ENCODE data around the gene NUDT4.

The NUDT4 gene
- 73.4 to 126 (median 85.9) reads per million in 3 donors for total RNA-seq

- peaks cover 14% of the 10 kb centered on the region for H3K4me1 ChIP-seq (ENCODE audit: control insufficient read depth, insufficient read depth, low read length, poor library complexity, severe bottlenecking)
- H3K27ac ChIP-seq (ENCODE audit: insufficient read depth, low read length, poor library complexity, severe bottlenecking) = peak within 1 kb of the TSS; percentile 87
- H3K27me3 ChIP-seq (replicated peaks; ENCODE audit: control insufficient read depth, insufficient read depth, low read length, poor library complexity, severe bottlenecking) = no peaks in the 10 kb centered on the region
- no peaks in the 10 kb centered on the region for H3K36me3 ChIP-seq (ENCODE audit: control insufficient read depth, insufficient read depth, low read length)
- H3K9me3 ChIP-seq (ENCODE audit: control insufficient read depth, low read length) = no peaks in the 10 kb centered on the region
- DNase-seq = peak; percentile 93 to 96 (median 95)
- peak within 1 kb of the TSS; percentile 81 for H3K4me3 ChIP-seq (ENCODE audit: insufficient read depth, low read depth, low read length, poor library complexity, severe bottlenecking)
Observed at GRCh38 chr12:93377252-93378195, at the start of gene NUDT4. TSS of gene NUDT4 (plus strand) at chr12:93377925. CDS start at chr12:93378323, 398 bp downstream.

- Histone ChIP-seq H3K36me3 (ENCODE audit: control insufficient read depth, insufficient read depth, low read length) (no peaks in the 10 kb centered on the region), H3K27me3 (replicated peaks; ENCODE audit: control insufficient read depth, insufficient read depth, low read length, poor library complexity, severe bottlenecking) (no peaks in the 10 kb centered on the region), H3K9me3 (ENCODE audit: control insufficient read depth, low read length) (no peaks in the 10 kb centered on the region), H3K4me3 (ENCODE audit: insufficient read depth, low read depth, low read length, poor library complexity, severe bottlenecking) (no peak overlapping the region), H3K27ac (ENCODE audit: insufficient read depth, low read length, poor library complexity, severe bottlenecking) (no peak overlapping the region), H3K4me1 (ENCODE audit: control insufficient read depth, insufficient read depth, low read length, poor library complexity, severe bottlenecking) (no peaks in the 10 kb centered on the region)
- DNase-seq = no peak
Observed at GRCh38 chr12:93333054-93333453, 44.7 kb upstream of the NUDT4 start.

- no peak overlapping the region for H3K27ac ChIP-seq (ENCODE audit: insufficient read depth, low read length, poor library complexity, severe bottlenecking)
- no peaks in the 10 kb centered on the region for H3K36me3 ChIP-seq (ENCODE audit: control insufficient read depth, insufficient read depth, low read length)
- H3K27me3 ChIP-seq (replicated peaks; ENCODE audit: control insufficient read depth, insufficient read depth, low read length, poor library complexity, severe bottlenecking) = no peaks in the 10 kb centered on the region
- no peak for DNase-seq
- no peaks in the 10 kb centered on the region for H3K9me3 ChIP-seq (ENCODE audit: control insufficient read depth, low read length)
- no peaks in the 10 kb centered on the region for H3K4me1 ChIP-seq (ENCODE audit: control insufficient read depth, insufficient read depth, low read length, poor library complexity, severe bottlenecking)
- H3K4me3 ChIP-seq (ENCODE audit: insufficient read depth, low read depth, low read length, poor library complexity, severe bottlenecking) = no peak overlapping the region
Observed at GRCh38 chr12:93333828-93334227, 43.9 kb upstream of the NUDT4 start.

GRCh38 chr12:93335603-93336162 is 42.0 kb upstream of the NUDT4 start:
- no peaks in the 10 kb centered on the region for H3K36me3 ChIP-seq (ENCODE audit: control insufficient read depth, insufficient read depth, low read length)
- no peak overlapping the region for H3K27ac ChIP-seq (ENCODE audit: insufficient read depth, low read length, poor library complexity, severe bottlenecking)
- H3K9me3 ChIP-seq (ENCODE audit: control insufficient read depth, low read length) = no peaks in the 10 kb centered on the region
- no peak overlapping the region for H3K4me3 ChIP-seq (ENCODE audit: insufficient read depth, low read depth, low read length, poor library complexity, severe bottlenecking)
- H3K27me3 ChIP-seq (replicated peaks; ENCODE audit: control insufficient read depth, insufficient read depth, low read length, poor library complexity, severe bottlenecking) = no peaks in the 10 kb centered on the region
- no peak for DNase-seq
- H3K4me1 ChIP-seq (ENCODE audit: control insufficient read depth, insufficient read depth, low read length, poor library complexity, severe bottlenecking) = no peaks in the 10 kb centered on the region

GRCh38 chr12:93336291-93336741 is 41.4 kb upstream of the NUDT4 start:
- Histone ChIP-seq H3K27ac (ENCODE audit: insufficient read depth, low read length, poor library complexity, severe bottlenecking) (no peak overlapping the region), H3K4me1 (ENCODE audit: control insufficient read depth, insufficient read depth, low read length, poor library complexity, severe bottlenecking) (no peaks in the 10 kb centered on the region)
- DNase-seq = no peak

GRCh38 chr12:93338598-93338997 is 39.1 kb upstream of the NUDT4 start:
- Histone ChIP-seq H3K9me3 (ENCODE audit: control insufficient read depth, low read length) (no peaks in the 10 kb centered on the region), H3K27ac (ENCODE audit: insufficient read depth, low read length, poor library complexity, severe bottlenecking) (no peak overlapping the region), H3K4me3 (ENCODE audit: insufficient read depth, low read depth, low read length, poor library complexity, severe bottlenecking) (no peak overlapping the region), H3K4me1 (ENCODE audit: control insufficient read depth, insufficient read depth, low read length, poor library complexity, severe bottlenecking) (no peaks in the 10 kb centered on the region), H3K36me3 (ENCODE audit: control insufficient read depth, insufficient read depth, low read length) (no peaks in the 10 kb centered on the region), H3K27me3 (replicated peaks; ENCODE audit: control insufficient read depth, insufficient read depth, low read length, poor library complexity, severe bottlenecking) (no peaks in the 10 kb centered on the region)
- DNase-seq = no peak

More at GRCh38 chr12:93336291-93336741, 41.4 kb upstream of the NUDT4 start:
- no peak overlapping the region for H3K4me3 ChIP-seq (ENCODE audit: insufficient read depth, low read depth, low read length, poor library complexity, severe bottlenecking)
- H3K27me3 ChIP-seq (replicated peaks; ENCODE audit: control insufficient read depth, insufficient read depth, low read length, poor library complexity, severe bottlenecking) = no peaks in the 10 kb centered on the region
- no peaks in the 10 kb centered on the region for H3K36me3 ChIP-seq (ENCODE audit: control insufficient read depth, insufficient read depth, low read length)
- H3K9me3 ChIP-seq (ENCODE audit: control insufficient read depth, low read length) = no peaks in the 10 kb centered on the region

GRCh38 chr12:93339695-93340094 is 38.0 kb upstream of the NUDT4 start:
- no peaks in the 10 kb centered on the region for H3K27me3 ChIP-seq (replicated peaks; ENCODE audit: control insufficient read depth, insufficient read depth, low read length, poor library complexity, severe bottlenecking)
- H3K27ac ChIP-seq (ENCODE audit: insufficient read depth, low read length, poor library complexity, severe bottlenecking) = no peak overlapping the region
- H3K9me3 ChIP-seq (ENCODE audit: control insufficient read depth, low read length) = no peaks in the 10 kb centered on the region
- H3K4me1 ChIP-seq (ENCODE audit: control insufficient read depth, insufficient read depth, low read length, poor library complexity, severe bottlenecking) = no peaks in the 10 kb centered on the region
- H3K4me3 ChIP-seq (ENCODE audit: insufficient read depth, low read depth, low read length, poor library complexity, severe bottlenecking) = no peak overlapping the region
- H3K36me3 ChIP-seq (ENCODE audit: control insufficient read depth, insufficient read depth, low read length) = no peaks in the 10 kb centered on the region
- DNase-seq = no peak

- Histone ChIP-seq H3K27me3 (replicated peaks; ENCODE audit: control insufficient read depth, insufficient read depth, low read length, poor library complexity, severe bottlenecking) (no peaks in the 10 kb centered on the region), H3K4me3 (ENCODE audit: insufficient read depth, low read depth, low read length, poor library complexity, severe bottlenecking) (no peak overlapping the region), H3K9me3 (ENCODE audit: control insufficient read depth, low read length) (no peaks in the 10 kb centered on the region), H3K36me3 (ENCODE audit: control insufficient read depth, insufficient read depth, low read length) (no peaks in the 10 kb centered on the region), H3K27ac (ENCODE audit: insufficient read depth, low read length, poor library complexity, severe bottlenecking) (no peak overlapping the region), H3K4me1 (ENCODE audit: control insufficient read depth, insufficient read depth, low read length, poor library complexity, severe bottlenecking) (no peaks in the 10 kb centered on the region)
- no peak for DNase-seq
Observed at GRCh38 chr12:93341409-93342049, 36.2 kb upstream of the NUDT4 start.

- Histone ChIP-seq H3K4me1 (ENCODE audit: control insufficient read depth, insufficient read depth, low read length, poor library complexity, severe bottlenecking) (no peaks in the 10 kb centered on the region), H3K4me3 (ENCODE audit: insufficient read depth, low read depth, low read length, poor library complexity, severe bottlenecking) (no peak overlapping the region), H3K9me3 (ENCODE audit: control insufficient read depth, low read length) (no peaks in the 10 kb centered on the region), H3K27ac (ENCODE audit: insufficient read depth, low read length, poor library complexity, severe bottlenecking) (no peak overlapping the region), H3K36me3 (ENCODE audit: control insufficient read depth, insufficient read depth, low read length) (no peaks in the 10 kb centered on the region), H3K27me3 (replicated peaks; ENCODE audit: control insufficient read depth, insufficient read depth, low read length, poor library complexity, severe bottlenecking) (no peaks in the 10 kb centered on the region)
- DNase-seq = no peak
Observed at GRCh38 chr12:93347054-93347785, 30.5 kb upstream of the NUDT4 start.
